ENCODE data around the gene SERP2. TPM values are rescaled to one million over a fixed set of nuclear protein-coding genes. Genes with fewer than 3 reads are reported as not detected.

The SERP2 gene
- total and polyA plus RNA-seq, 9 of the 15 experiments (the other 6 are each of a cell fraction or from before 2014, with no cell fraction given), result 0.13 TPM; not detected in 8

DNA sequence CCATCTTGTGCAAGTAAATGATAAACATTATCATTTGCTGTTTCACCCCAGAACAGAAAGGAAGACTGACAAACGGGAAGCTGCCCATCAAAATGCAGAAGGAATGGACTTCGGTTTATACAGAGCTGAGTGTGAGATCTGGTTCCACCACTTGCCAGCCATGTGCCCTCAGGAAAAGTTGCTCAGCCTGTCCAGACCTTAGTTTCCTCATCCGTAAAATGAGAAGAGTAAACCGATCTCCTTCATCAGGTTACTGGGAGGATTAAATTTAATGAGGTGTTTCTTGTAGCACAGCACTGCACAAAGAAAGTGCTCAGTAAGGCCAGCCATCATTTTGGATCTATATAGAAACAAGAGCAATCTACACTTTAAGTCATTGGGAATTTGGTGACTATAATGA lies 36.7 kb upstream of the SERP2 start:
- no peak for FAIRE-seq
- in situ Hi-C loops (cut with MboI), result no loop called here

More for the DNA sequence above, 36.7 kb upstream of the SERP2 start:
- no peak overlapping the region for H3K4me2 ChIP-seq (ENCODE audit: insufficient read depth, low read length)
- intact Hi-C loops (cut with micrococcal nuclease), result loop anchor here (10.0 kb wide), 1 partner anchor 98 kb away; no protein-coding TSS in a partner anchor
- BruUV-seq (replicated peaks), result no TSS peak
- ChIA-PET POLR2A (no interaction called here), CTCF (ENCODE audit: low intra/inter-chr PET ratio) (no interaction called here)
- no peak overlapping the region for H3K9ac ChIP-seq (ENCODE audit: insufficient read depth in 1 of 2, low read depth in 2 of 2, low read length in 2 of 2)
- TF ChIP-seq NCOA2 (IDR thresholded peaks at IDR 0.05; ENCODE audit: partially characterized antibody in 2 of 2) (no peak), TRIM28 (IDR thresholded peaks at IDR 0.05) (no peak), MCM3 (IDR thresholded peaks at IDR 0.05) (no peak), ZNF224 (CRISPR knock-in tag; IDR thresholded peaks at IDR 0.05) (no peak), CTBP1 (IDR thresholded peaks at IDR 0.05; ENCODE audit: borderline replicate concordance) (no peak), PCBP2 (IDR thresholded peaks at IDR 0.05; ENCODE audit: low read depth, low read length, poor library complexity, severe bottlenecking) (no peak), SLC30A9 (CRISPR knock-in tag; IDR thresholded peaks at IDR 0.05) (no peak), SAFB2 (IDR thresholded peaks at IDR 0.05; ENCODE audit: borderline replicate concordance, low read depth, low read length, severe bottlenecking) (no peak), U2AF2 (optimal IDR thresholded peaks at IDR 0.05; ENCODE audit: low read depth, low read length) (no peak), ZNF764 (CRISPR knock-in tag; IDR thresholded peaks at IDR 0.05; ENCODE audit: low read depth) (no peak)
- TF ChIP-seq, protein P1, sequence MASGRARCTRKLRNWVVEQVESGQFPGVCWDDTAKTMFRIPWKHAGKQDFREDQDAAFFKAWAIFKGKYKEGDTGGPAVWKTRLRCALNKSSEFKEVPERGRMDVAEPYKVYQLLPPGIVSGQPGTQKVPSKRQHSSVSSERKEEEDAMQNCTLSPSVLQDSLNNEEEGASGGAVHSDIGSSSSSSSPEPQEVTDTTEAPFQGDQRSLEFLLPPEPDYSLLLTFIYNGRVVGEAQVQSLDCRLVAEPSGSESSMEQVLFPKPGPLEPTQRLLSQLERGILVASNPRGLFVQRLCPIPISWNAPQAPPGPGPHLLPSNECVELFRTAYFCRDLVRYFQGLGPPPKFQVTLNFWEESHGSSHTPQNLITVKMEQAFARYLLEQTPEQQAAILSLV (tag; IDR thresholded peaks at IDR 0.05), result no peak
- TF ChIP-seq, protein P2, sequence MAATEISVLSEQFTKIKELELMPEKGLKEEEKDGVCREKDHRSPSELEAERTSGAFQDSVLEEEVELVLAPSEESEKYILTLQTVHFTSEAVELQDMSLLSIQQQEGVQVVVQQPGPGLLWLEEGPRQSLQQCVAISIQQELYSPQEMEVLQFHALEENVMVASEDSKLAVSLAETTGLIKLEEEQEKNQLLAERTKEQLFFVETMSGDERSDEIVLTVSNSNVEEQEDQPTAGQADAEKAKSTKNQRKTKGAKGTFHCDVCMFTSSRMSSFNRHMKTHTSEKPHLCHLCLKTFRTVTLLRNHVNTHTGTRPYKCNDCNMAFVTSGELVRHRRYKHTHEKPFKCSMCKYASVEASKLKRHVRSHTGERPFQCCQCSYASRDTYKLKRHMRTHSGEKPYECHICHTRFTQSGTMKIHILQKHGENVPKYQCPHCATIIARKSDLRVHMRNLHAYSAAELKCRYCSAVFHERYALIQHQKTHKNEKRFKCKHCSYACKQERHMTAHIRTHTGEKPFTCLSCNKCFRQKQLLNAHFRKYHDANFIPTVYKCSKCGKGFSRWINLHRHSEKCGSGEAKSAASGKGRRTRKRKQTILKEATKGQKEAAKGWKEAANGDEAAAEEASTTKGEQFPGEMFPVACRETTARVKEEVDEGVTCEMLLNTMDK (IDR thresholded peaks at IDR 0.05; ENCODE audit: borderline replicate concordance, insufficient read depth, low read depth, low read length, poor library complexity, severe bottlenecking), result no peak
- H3K4me1 ChIP-seq (replicated peaks in 1 of 2; ENCODE audit: control insufficient read depth in 2 of 2, insufficient read depth in 2 of 2, low read length in 2 of 2), result peaks cover 0 to 3% of the 10 kb centered on the region in 2 experiments; a peak in 2 of 5 replicates
- no peaks in the 10 kb centered on the region for H3K79me2 ChIP-seq (ENCODE audit: control insufficient read depth, insufficient read depth, low read length)
- H4K20me1 ChIP-seq (replicated peaks; ENCODE audit: control insufficient read depth, insufficient read depth, low read length), result no peaks in the 10 kb centered on the region
- DNase-seq (ENCODE audit: extremely low read depth in 1 of 4, low spot score in 3 of 4) (no peak), ATAC-seq (no peak)
- no peaks in the 10 kb centered on the region for H3K9me3 ChIP-seq (replicated peaks; ENCODE audit: control insufficient read depth, insufficient read depth, low read depth, low read length)
- H3K9me1 ChIP-seq (ENCODE audit: control insufficient read depth, insufficient read depth, low read length), result no peaks in the 10 kb centered on the region
- H3K36me3 ChIP-seq (ENCODE audit: control insufficient read depth, insufficient read depth, low read length), result no peaks in the 10 kb centered on the region
- no peak overlapping the region for H3K4me3 ChIP-seq
- no peak overlapping the region for H2AFZ ChIP-seq (ENCODE audit: low read depth, low read length)
- 29% methylated on average over 4 of the region's 4 CpGs for WGBS (ENCODE audit: insufficient coverage, low coverage, missing lambda C conversion rate)
- no peak overlapping the region for H3K27ac ChIP-seq (ENCODE audit: extremely low read depth, low read depth, low read length)
- H3K27me3 ChIP-seq (ENCODE audit: control insufficient read depth in 2 of 2, insufficient read depth in 2 of 2, low read length in 2 of 2), result 0 out of 5 replicates have a peak, but pooled peaks cover 0 to 4% of the 10 kb centered on the region in 2 experiments

Measured in K562 (cell line).